ENCODE data around the gene GREB1L. TPM values are rescaled to one million over a fixed set of nuclear protein-coding genes. Genes with fewer than 3 reads are reported as not detected.

GREB1L gene
- total and polyA plus RNA-seq, 11 donors, result 4.0 to 21.5 (median 9.0) TPM

DNA sequence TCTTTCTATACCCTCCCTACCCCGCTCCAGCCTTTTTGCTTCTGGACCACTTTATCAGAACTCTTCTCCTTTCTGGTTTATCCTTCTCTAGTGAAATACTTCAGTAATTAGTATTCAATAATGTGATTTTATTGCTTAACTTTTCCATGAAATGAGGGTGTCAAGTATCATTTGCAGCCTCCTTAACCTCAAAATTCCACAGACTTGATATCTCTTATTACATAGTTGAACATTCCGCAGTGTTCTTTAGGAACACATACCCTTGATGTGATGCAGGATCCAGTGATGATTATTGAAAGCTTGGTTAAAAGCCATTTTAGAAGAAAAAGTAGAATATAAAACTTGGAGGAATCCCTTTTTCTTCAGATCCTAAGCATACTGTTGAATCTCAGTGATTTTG, 94.8 kb downstream of the GREB1L start:
- 77 to 79% (median 78%) methylated on average over 2 of the region's 2 CpGs for WGBS, 4 donors
- no peaks in the 10 kb centered on the region for H3K9me3 ChIP-seq
- no peak for ATAC-seq
- no peak for TF ChIP-seq POLR2A (IDR thresholded peaks at IDR 0.05)
- TF ChIP-seq, protein P1, sequence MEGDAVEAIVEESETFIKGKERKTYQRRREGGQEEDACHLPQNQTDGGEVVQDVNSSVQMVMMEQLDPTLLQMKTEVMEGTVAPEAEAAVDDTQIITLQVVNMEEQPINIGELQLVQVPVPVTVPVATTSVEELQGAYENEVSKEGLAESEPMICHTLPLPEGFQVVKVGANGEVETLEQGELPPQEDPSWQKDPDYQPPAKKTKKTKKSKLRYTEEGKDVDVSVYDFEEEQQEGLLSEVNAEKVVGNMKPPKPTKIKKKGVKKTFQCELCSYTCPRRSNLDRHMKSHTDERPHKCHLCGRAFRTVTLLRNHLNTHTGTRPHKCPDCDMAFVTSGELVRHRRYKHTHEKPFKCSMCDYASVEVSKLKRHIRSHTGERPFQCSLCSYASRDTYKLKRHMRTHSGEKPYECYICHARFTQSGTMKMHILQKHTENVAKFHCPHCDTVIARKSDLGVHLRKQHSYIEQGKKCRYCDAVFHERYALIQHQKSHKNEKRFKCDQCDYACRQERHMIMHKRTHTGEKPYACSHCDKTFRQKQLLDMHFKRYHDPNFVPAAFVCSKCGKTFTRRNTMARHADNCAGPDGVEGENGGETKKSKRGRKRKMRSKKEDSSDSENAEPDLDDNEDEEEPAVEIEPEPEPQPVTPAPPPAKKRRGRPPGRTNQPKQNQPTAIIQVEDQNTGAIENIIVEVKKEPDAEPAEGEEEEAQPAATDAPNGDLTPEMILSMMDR (IDR thresholded peaks at IDR 0.05), result no peak
- no peaks in the 10 kb centered on the region for H3K4me1 ChIP-seq
- intact Hi-C loops (cut with DNase I), result loop anchor here in 1 of 10 donors (10.0 kb wide), 1 partner anchor 58 kb away; no protein-coding TSS in a partner anchor
- H3K36me3 ChIP-seq, result no peaks in the 10 kb centered on the region
- H3K27ac ChIP-seq, result no peak overlapping the region
- DNase-seq, result no peak
- H3K4me3 ChIP-seq, result no peak overlapping the region
- H3K27me3 ChIP-seq, result no peaks in the 10 kb centered on the region

DNA sequence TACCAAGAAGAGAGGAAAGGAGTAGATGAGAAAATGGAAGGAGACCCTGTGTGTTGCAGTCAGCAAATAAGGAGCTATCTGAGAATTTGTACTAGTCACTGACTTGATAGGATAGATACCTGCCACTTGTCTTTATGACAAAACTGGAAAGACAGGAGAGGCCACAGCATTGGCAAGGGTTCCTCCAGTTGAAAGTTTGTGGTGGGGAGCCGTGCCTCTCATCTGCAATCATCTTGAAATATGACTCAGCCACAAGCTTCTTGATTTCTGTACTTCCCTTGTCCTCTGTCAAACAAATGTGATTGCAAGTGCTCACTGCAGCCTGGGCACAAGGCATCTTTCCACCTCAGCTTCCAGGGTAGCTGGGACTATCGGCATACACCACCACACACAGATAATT, 99.1 kb downstream of the GREB1L start:
- intact Hi-C loops (cut with DNase I), result loop anchor here in 3 of 10 donors (10.0 kb wide), 2 partner anchors 46 to 64 kb away; no protein-coding TSS in a partner anchor
- Histone ChIP-seq H3K4me1 (no peaks in the 10 kb centered on the region), H3K27me3 (no peaks in the 10 kb centered on the region), H3K27ac (no peak overlapping the region), H3K4me3 (no peak overlapping the region), H3K36me3 (no peaks in the 10 kb centered on the region), H3K9me3 (no peaks in the 10 kb centered on the region)
- WGBS, 4 donors, result 69 to 82% (median 78%) methylated on average over 2 of the region's 2 CpGs
- ATAC-seq (no peak), DNase-seq (no peak)
- TF ChIP-seq, protein P1 (IDR thresholded peaks at IDR 0.05), result no peak
- no peak for TF ChIP-seq POLR2A (IDR thresholded peaks at IDR 0.05)

DNA sequence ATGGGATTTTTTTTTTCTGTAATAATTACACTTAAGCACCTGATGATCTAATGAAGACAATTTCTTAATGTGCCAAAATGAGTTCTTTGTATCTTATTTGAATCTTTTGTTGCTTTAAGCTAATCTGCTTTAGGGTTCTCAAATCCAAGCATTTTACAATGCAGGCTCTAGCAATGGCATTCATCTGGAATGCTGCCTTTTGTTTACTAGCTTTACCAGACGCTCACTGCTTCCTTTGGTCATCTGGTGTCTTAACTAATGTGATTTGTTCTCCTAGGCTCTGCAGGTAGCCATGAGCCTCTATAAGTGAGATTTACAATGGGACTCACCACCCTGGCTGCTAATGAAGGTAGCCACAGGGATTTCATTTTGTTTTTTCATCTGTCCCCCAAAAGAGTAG, 100.3 kb downstream of the GREB1L start:
- H3K36me3 ChIP-seq, result no peaks in the 10 kb centered on the region
- no peak overlapping the region for H3K4me3 ChIP-seq
- H3K9me3 ChIP-seq, result no peaks in the 10 kb centered on the region
- DNase-seq, result no peak
- intact Hi-C loops (cut with DNase I), result loop anchor here in 3 of 10 donors (10.0 kb wide), 2 partner anchors 48 to 62 kb away; no protein-coding TSS in a partner anchor
- H3K27me3 ChIP-seq, result no peaks in the 10 kb centered on the region
- no peak for ATAC-seq
- no peaks in the 10 kb centered on the region for H3K4me1 ChIP-seq
- H3K27ac ChIP-seq, result no peak overlapping the region
- TF ChIP-seq, protein P1 (IDR thresholded peaks at IDR 0.05), result no peak
- no peak for TF ChIP-seq POLR2A (IDR thresholded peaks at IDR 0.05)
- WGBS, 4 donors, result 18 to 48% (median 26%) methylated on average over 1 of the region's 1 CpG

DNA sequence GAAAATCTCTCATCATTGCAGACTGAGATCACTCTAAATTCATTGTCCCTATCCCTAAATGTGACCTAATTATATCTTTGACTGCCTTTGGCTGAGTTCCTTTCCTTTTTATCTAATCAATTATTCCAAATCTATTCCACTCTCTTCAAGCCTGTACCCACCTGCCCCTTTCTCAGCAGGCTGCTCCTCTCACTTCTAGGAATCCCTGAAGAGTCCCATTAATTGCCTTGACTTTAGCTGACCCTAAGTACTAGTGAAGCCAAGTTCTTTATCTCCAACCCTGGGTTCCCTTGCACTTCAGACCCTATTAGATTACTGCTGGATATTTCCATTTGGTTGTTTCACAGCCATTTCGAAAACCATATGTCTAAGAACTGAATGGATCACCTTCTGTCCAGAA, 102.8 kb downstream of the GREB1L start:
- Histone ChIP-seq H3K27ac (no peak overlapping the region), H3K27me3 (no peaks in the 10 kb centered on the region), H3K9me3 (no peaks in the 10 kb centered on the region), H3K4me3 (no peak overlapping the region), H3K4me1 (no peaks in the 10 kb centered on the region), H3K36me3 (no peaks in the 10 kb centered on the region)
- no peak for DNase-seq
- ATAC-seq, result no peak
- intact Hi-C loops (cut with DNase I), result loop anchor here in 3 of 10 donors (10.0 kb wide), 2 partner anchors 50 to 60 kb away; no protein-coding TSS in a partner anchor
- WGBS, 4 donors, result 76 to 89% (median 82%) methylated on average over 1 of the region's 1 CpG
- TF ChIP-seq, protein P1 (IDR thresholded peaks at IDR 0.05), result no peak
- no peak for TF ChIP-seq POLR2A (IDR thresholded peaks at IDR 0.05)
